PFSK-1 (cell line): Measurements from ENCODE around the gene NDUFS7.

Source experiments
- FOXP2 ChIP-seq: optimal IDR thresholded peaks from 2 replicates; pipeline ENCODE3; 2011; ENCODE audit warnings: borderline replicate concordance, control low read depth, inconsistent platforms; ENCODE audit not compliant: insufficient read depth; ENCODE audit errors: extremely low read length, extremely low read depth
- POLR2AphosphoS5 ChIP-seq: IDR thresholded peaks from 2 replicates; pipeline ENCODE4 v1.6.1; 2012; ENCODE audit warnings: low read depth, mild to moderate bottlenecking, control low read depth, low read length, moderate library complexity
- REST ChIP-seq, 2 experiments: IDR thresholded peaks; 2 replicates each; pipeline versions ENCODE4 v1.6.1 to v1.8.0; 2011 to 2012; ENCODE audit warnings: low read depth in 2 of 2, low read length in 2 of 2, control low read depth in 1 of 2, inconsistent platforms in 1 of 2, mild to moderate bottlenecking in 1 of 2, moderate library complexity in 1 of 2; ENCODE audit not compliant: insufficient read depth in 1 of 2
- SIN3A ChIP-seq: IDR thresholded peaks from 2 replicates; pipeline ENCODE4 v1.6.1; 2012; ENCODE audit warnings: mild to moderate bottlenecking, low read length, moderate library complexity, borderline replicate concordance; ENCODE audit not compliant: insufficient read depth
- TAF1 ChIP-seq: IDR thresholded peaks from 2 replicates; pipeline ENCODE4 v1.6.1; 2012; ENCODE audit warnings: low read length, control low read depth, borderline replicate concordance; ENCODE audit not compliant: insufficient read depth

The NDUFS7 gene

GRCh38 chr19:1376415-1376805 is 7.3 kb upstream of the NDUFS7 start:
- TF ChIP-seq REST (IDR thresholded peaks at IDR 0.05; ENCODE audit: insufficient read depth in 1 of 2, low read depth in 2 of 2, low read length in 2 of 2) = no peak
- no peak for TF ChIP-seq SIN3A
- TF ChIP-seq POLR2AphosphoS5 = no peak
- TF ChIP-seq FOXP2 = no peak
- no peak for TF ChIP-seq TAF1

GRCh38 chr19:1377176-1377964 is 6.3 kb upstream of the NDUFS7 start:
- TF ChIP-seq REST (IDR thresholded peaks at IDR 0.05; ENCODE audit: insufficient read depth in 1 of 2, low read depth in 2 of 2, low read length in 2 of 2) = no peak
- TF ChIP-seq SIN3A = no peak
- TF ChIP-seq POLR2AphosphoS5 = no peak
- TF ChIP-seq TAF1 = no peak
- TF ChIP-seq FOXP2 = no peak

- no peak for TF ChIP-seq FOXP2
- no peak for TF ChIP-seq SIN3A
- TF ChIP-seq REST (IDR thresholded peaks at IDR 0.05; ENCODE audit: insufficient read depth in 1 of 2, low read depth in 2 of 2, low read length in 2 of 2) = no peak
- no peak for TF ChIP-seq TAF1
- TF ChIP-seq POLR2AphosphoS5 = no peak
Observed at GRCh38 chr19:1377965-1378785, 5.5 kb upstream of the NDUFS7 start.

GRCh38 chr19:1379126-1379905 is 4.4 kb upstream of the NDUFS7 start:
- no peak for TF ChIP-seq REST (IDR thresholded peaks at IDR 0.05; ENCODE audit: insufficient read depth in 1 of 2, low read depth in 2 of 2, low read length in 2 of 2)
- TF ChIP-seq FOXP2 = no peak
- TF ChIP-seq POLR2AphosphoS5 = no peak
- no peak for TF ChIP-seq TAF1
- TF ChIP-seq SIN3A = no peak
